Measurements from ENCODE around the gene BTBD8.

DNA sequence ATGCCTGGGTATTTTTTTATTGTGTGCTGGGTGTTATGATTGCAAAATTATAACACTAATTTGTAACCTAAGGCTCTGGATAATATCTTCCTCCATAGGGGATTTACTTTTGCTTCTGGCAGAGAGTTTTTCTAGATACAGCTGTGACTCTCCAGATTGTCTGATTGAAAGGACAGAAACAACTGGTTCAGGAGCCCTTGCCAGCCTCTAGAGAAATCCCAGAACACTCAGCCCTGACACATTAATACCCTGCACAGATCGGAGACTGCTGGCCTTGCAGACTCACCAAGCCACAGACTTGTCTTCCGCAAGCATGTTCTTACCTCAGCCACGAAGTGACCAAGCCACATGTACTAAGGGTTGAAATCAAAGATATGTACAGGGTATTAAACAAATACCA lies 148.3 kb downstream of the BTBD8 start:
- TF ChIP-seq GATA2 (IDR thresholded peaks at IDR 0.05; ENCODE audit: low read depth, low read length) (no peak), GATA3 (IDR thresholded peaks at IDR 0.05; ENCODE audit: low read depth, low read length) (no peak)
